ENCODE measurements around the gene PACSIN2. TPM values are rescaled to one million over a fixed set of nuclear protein-coding genes. Genes with fewer than 3 reads are reported as not detected.
"Not testable (repeated sequence)": the region's sequence is repeated elsewhere in the genome, so short reads cannot be mapped to it uniquely, and the experiment has no call there.

Gene PACSIN2
- total and polyA plus RNA-seq, 5 donors, result 40.4 to 85.6 (median 69.4) TPM

DNA sequence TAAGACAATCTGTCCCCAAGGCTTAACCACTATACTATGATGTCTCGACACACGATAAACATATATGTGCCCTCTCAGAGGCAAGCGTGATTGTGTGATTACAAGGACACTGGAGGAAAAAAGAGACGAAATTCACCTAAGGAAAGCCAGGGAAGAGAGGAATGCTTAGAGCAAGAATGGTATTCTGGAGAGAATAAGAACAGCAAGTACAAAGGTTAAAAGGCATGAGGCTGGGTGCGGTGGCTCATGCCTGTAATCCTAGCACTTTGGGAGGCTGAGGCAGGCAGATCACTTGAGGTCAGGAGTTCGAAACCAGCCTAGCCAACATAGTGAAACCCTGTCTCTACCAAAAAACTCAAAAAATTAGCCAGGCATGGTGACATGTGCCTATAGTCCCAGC lies 61.2 kb downstream of the PACSIN2 start:
- H3K4me1 ChIP-seq (ENCODE audit: control insufficient read depth, insufficient read depth, low read length); H3K27me3 ChIP-seq (ENCODE audit: control insufficient read depth, insufficient read depth); H3K9me3 ChIP-seq (ENCODE audit: control insufficient read depth, low read length); DNase-seq; H3K4me3 ChIP-seq (ENCODE audit: low read length); H3K27ac ChIP-seq (ENCODE audit: low read length); ATAC-seq; intact Hi-C loops (cut with DNase I): not testable (repeated sequence)
- WGBS, result 92% methylated on average over 6 of the region's 6 CpGs

DNA sequence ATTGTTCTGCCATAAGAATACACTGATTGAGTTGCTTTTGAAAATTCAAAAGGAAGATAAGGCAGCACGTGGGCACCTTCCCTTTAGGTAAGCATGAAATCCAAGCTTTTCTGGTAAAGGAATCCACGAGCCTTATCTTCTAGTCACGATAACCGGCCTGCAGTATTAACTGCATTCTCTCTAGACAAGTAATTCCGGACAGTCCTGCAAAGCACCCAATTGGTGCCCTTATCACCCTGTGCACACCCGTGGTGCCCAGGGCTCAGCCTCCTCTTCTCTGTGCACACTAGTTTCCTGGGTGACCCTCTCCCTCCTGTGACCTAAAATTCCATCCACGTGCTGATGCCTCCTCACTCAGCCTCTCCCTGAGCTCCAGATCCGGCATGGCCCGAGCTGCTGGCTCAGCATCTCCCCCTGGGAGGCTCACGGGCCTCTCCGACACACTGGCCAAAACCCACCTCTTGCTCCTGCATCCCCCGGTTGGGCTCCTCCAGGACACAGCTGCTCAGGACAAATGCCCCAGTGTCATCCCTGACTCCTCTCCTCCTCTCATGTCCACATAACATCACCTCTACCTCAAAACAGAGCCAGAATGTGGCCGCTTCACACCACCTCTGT lies 63.7 kb downstream of the PACSIN2 start:
- 47% methylated on average over 13 of the region's 13 CpGs for WGBS
- H3K27ac ChIP-seq (ENCODE audit: low read length), result no peak overlapping the region
- no peaks in the 10 kb centered on the region for H3K27me3 ChIP-seq (ENCODE audit: control insufficient read depth, insufficient read depth)
- H3K4me1 ChIP-seq (ENCODE audit: control insufficient read depth, insufficient read depth, low read length), result peaks cover 16% of the 10 kb centered on the region
- no peak for DNase-seq
- peak in 1 of 2 donors; percentile 15 for ATAC-seq
- no peaks in the 10 kb centered on the region for H3K9me3 ChIP-seq (ENCODE audit: control insufficient read depth, low read length)
- intact Hi-C loops (cut with DNase I), result no loop called here
- no peak overlapping the region for H3K4me3 ChIP-seq (ENCODE audit: low read length)

DNA sequence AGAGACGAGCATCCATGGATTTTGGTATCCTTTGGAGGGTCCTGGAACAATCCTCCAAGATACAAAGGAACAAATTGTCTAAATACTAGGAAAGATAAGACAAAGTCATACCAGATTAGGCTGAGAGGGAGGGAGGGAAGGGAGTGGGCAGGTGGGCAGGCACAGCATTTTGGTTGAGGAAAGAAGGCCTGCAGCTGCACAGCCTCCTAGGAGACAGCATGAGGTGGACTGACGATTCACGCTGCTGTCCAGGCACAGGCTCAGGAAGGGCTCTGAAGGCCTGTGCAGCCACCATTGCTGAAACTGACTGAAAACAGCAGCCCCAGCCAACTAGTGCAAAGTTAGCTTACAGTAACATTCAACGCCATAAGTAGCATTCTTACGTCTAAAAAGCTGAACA lies 64.7 kb downstream of the PACSIN2 start:
- ATAC-seq (no peak), DNase-seq (no peak)
- intact Hi-C loops (cut with DNase I), result no loop called here
- Histone ChIP-seq H3K4me3 (ENCODE audit: low read length) (no peak overlapping the region), H3K9me3 (ENCODE audit: control insufficient read depth, low read length) (no peaks in the 10 kb centered on the region), H3K27ac (ENCODE audit: low read length) (no peak overlapping the region), H3K4me1 (ENCODE audit: control insufficient read depth, insufficient read depth, low read length) (peaks cover 24% of the 10 kb centered on the region), H3K27me3 (ENCODE audit: control insufficient read depth, insufficient read depth) (no peaks in the 10 kb centered on the region)
- WGBS, result 70% methylated on average over 5 of the region's 5 CpGs

DNA sequence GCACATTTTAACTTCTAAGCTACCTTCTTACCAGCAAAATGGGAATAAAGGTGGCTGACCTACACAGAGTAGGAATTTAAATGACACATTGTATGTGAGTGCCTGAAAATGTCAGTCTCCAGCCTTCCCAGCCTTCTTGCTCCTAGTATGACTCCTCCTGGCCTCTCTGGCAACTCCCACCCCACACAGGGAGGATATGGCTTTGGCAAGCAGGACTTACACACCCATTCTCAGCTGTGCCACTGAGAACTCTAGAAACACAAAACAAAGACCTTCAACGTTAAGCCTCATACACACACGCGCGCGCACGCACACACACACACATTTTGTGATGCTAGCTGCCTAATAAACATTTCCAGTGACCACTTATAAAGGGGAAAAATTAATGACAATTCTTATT lies 65.8 kb downstream of the PACSIN2 start:
- 60% methylated on average over 6 of the region's 6 CpGs for WGBS
- Histone ChIP-seq H3K27ac (ENCODE audit: low read length) (no peak overlapping the region), H3K9me3 (ENCODE audit: control insufficient read depth, low read length) (no peaks in the 10 kb centered on the region), H3K4me1 (ENCODE audit: control insufficient read depth, insufficient read depth, low read length) (peaks cover 32% of the 10 kb centered on the region), H3K27me3 (ENCODE audit: control insufficient read depth, insufficient read depth) (no peaks in the 10 kb centered on the region), H3K4me3 (ENCODE audit: low read length) (no peak overlapping the region)
- DNase-seq (peak; percentile 54 to 68 (median 65)), ATAC-seq (peak; percentile 56 to 88)
- intact Hi-C loops (cut with DNase I), result no loop called here

DNA sequence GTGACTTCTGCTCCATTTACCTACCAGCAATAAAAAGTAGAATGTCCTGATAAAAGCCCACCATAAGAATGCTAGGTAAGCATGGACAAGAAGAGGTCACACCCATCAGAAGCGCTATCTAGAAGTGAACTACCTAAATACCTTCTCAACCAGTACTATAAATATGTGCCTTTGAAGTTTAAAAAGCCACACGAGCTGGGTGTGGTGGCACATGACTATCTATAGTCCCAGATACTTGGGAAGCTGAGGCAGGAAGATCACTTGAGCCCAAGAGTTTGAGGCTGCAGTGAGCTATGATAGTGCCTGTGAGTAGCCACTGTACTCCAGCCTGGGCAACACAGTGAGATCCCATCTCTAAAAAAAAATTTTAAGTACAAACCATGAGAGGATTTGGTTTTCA lies 66.7 kb downstream of the PACSIN2 start:
- intact Hi-C loops (cut with DNase I), result no loop called here
- Histone ChIP-seq H3K27ac (ENCODE audit: low read length) (peak overlapping the region; percentile 1), H3K9me3 (ENCODE audit: control insufficient read depth, low read length) (no peaks in the 10 kb centered on the region), H3K4me1 (ENCODE audit: control insufficient read depth, insufficient read depth, low read length) (peaks cover 36% of the 10 kb centered on the region), H3K4me3 (ENCODE audit: low read length) (no peak overlapping the region), H3K27me3 (ENCODE audit: control insufficient read depth, insufficient read depth) (no peaks in the 10 kb centered on the region)
- DNase-seq (no peak), ATAC-seq (no peak)
- WGBS, result 75% methylated on average over 2 of the region's 2 CpGs

DNA sequence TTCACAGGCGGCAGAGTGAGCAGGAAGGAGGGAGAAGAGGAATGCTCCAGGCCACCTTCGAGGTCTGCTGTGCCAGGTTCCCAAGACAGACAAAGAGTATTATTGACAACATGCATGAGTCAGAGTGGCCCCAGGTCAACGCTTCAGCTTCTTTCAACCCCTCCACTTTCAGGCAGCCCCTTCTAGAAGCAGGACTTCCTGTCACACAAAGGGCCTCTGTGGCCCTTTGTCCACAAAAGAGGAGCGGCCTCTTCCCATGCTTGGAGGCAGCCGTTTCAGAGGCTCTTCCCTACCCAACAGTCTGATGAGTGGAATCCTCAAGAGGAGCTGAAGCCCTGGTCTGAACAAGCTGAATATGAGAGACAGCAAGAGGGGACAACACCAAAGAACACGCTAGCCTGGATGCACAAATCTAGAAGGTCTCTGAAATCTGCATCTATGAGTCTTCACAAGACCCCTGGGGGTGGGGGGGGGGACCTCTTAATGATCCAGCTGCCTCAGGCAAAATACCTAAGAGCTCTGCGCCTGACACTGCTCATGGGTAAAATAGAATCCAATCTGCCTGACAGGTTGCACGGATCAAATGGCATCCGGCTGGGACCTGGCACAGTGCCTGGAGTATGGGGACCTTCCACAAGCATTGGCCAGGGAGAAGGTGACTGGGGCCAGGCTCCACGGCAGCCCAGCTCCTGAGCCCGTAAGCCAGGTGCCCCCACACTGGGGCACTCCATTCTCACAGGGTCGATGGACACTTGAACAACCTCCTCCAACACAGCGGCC lies 67.5 kb downstream of the PACSIN2 start:
- no peaks in the 10 kb centered on the region for H3K9me3 ChIP-seq (ENCODE audit: control insufficient read depth, low read length)
- intact Hi-C loops (cut with DNase I), result no loop called here
- ATAC-seq (peak in 1 of 2 donors; percentile 10), DNase-seq (peak in 2 of 3 donors; percentile 72 to 77)
- H3K4me1 ChIP-seq (ENCODE audit: control insufficient read depth, insufficient read depth, low read length), result peaks cover 36% of the 10 kb centered on the region
- WGBS, result 51% methylated on average over 13 of the region's 13 CpGs
- H3K27ac ChIP-seq (ENCODE audit: low read length), result peak overlapping the region; percentile 18
- H3K27me3 ChIP-seq (ENCODE audit: control insufficient read depth, insufficient read depth), result no peaks in the 10 kb centered on the region
- H3K4me3 ChIP-seq (ENCODE audit: low read length), result no peak overlapping the region

DNA sequence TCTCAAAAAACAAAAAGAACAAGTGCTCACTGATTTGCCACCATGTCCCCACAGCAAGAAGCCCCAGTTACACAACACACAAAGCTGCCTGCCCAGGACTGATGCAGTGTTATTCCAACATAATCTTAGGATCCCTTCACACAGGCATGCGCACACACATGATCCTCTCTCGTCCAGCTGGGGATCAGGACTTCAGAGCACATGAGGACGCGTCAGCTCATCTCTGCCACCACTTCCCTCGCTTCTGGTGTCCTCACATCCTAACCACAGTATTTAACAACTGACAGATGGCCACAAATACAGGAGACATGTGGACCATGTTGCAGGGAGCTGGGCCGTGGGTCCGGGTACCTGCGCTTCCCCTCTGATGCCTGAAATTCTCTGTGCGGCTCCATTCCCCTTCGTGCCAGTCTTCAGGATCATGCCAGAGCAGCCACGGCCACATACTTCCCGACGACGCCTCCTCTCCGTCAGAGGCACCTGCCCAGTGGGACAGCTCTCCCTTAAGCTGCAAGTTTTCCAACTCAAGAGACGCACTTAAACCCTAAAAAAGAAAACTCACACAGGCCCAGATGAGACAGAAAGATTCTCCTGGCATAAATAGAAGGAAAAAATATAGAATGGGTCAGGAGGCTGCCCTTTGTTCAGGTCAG lies 68.3 kb downstream of the PACSIN2 start:
- H3K9me3 ChIP-seq (ENCODE audit: control insufficient read depth, low read length), result no peaks in the 10 kb centered on the region
- DNase-seq, result peak in 1 of 3 donors; percentile 40
- peak overlapping the region; percentile 18 for H3K27ac ChIP-seq (ENCODE audit: low read length)
- no peaks in the 10 kb centered on the region for H3K27me3 ChIP-seq (ENCODE audit: control insufficient read depth, insufficient read depth)
- ATAC-seq, result peak in 1 of 2 donors; percentile 12
- H3K4me3 ChIP-seq (ENCODE audit: low read length), result no peak overlapping the region
- 69% methylated on average over 16 of the region's 16 CpGs for WGBS
- intact Hi-C loops (cut with DNase I), result no loop called here
- peaks cover 36% of the 10 kb centered on the region for H3K4me1 ChIP-seq (ENCODE audit: control insufficient read depth, insufficient read depth, low read length)

DNA sequence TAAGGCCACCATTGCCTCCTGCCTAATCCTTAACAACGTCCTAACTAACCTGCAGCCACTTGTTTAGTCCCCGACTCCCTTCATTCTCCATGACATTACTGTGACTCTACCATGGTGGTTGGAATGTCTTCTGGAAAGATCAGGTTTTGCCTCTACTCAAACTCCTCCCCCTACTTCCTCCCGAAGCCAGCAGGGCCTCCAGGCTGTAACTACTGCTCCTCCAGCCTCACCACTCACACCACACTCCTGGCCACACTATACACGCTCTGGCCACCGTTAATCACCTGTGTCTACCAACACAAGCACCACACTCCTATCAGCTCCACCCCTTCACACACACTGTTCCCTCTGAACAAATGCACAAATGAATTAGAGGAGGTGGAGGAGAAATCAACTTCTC lies 69.2 kb downstream of the PACSIN2 start:
- peak in 1 of 2 donors; percentile 9 for ATAC-seq
- no peak for DNase-seq
- intact Hi-C loops (cut with DNase I), result no loop called here
- H3K4me3 ChIP-seq (ENCODE audit: low read length), result no peak overlapping the region
- H3K4me1 ChIP-seq (ENCODE audit: control insufficient read depth, insufficient read depth, low read length), result peaks cover 36% of the 10 kb centered on the region
- peak overlapping the region; percentile 37 for H3K27ac ChIP-seq (ENCODE audit: low read length)
- no peaks in the 10 kb centered on the region for H3K27me3 ChIP-seq (ENCODE audit: control insufficient read depth, insufficient read depth)
- H3K9me3 ChIP-seq (ENCODE audit: control insufficient read depth, low read length), result no peaks in the 10 kb centered on the region
- 63% methylated on average over 5 of the region's 5 CpGs for WGBS

DNA sequence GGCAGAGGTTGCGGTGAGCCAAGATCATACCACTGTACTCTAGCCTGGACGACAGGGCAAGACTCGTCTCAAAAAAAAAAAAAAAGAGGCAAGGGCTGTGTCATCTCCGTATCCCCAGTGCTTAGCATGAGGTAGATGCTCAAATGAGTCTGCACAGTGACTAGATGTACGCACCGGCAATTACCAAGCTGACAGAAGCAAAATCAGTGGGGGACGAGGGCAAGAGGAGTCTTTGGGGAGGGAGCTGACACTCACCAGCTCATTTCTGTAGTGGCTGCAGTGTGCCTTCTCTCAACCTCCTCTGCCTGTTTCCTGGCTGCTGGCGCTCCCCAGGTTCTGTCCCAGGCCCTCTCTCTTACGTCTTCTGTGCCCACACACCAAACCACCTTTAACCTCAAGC lies 69.9 kb downstream of the PACSIN2 start:
- DNase-seq (no peak), ATAC-seq (no peak)
- H3K4me1 ChIP-seq (ENCODE audit: control insufficient read depth, insufficient read depth, low read length), result peaks cover 40% of the 10 kb centered on the region
- H3K9me3 ChIP-seq (ENCODE audit: control insufficient read depth, low read length), result no peaks in the 10 kb centered on the region
- peak overlapping the region; percentile 37 for H3K27ac ChIP-seq (ENCODE audit: low read length)
- WGBS, result 85% methylated on average over 9 of the region's 9 CpGs
- H3K27me3 ChIP-seq (ENCODE audit: control insufficient read depth, insufficient read depth), result no peaks in the 10 kb centered on the region
- intact Hi-C loops (cut with DNase I), result no loop called here
- H3K4me3 ChIP-seq (ENCODE audit: low read length), result no peak overlapping the region

DNA sequence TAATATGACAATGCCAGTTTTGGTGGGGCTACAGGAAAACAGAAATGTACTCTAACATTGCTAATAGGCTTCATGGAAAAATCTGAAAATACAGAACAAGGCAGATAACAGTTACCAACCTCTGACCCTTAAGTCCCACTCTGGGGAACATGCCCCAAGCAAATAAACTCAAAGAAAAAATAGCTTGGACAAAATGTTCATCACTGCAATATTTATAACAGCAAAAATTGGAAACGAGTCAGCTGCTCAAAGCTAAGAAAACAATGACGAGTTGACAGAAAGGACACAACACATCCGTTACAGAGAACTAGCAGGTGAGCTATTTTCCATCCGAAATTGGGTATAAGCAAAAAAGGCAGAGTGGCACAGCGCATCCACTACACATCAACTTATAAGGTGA lies 70.5 kb downstream of the PACSIN2 start:
- peak in 1 of 2 donors; percentile 13 for ATAC-seq
- Histone ChIP-seq H3K4me3 (ENCODE audit: low read length) (no peak overlapping the region), H3K27me3 (ENCODE audit: control insufficient read depth, insufficient read depth) (no peaks in the 10 kb centered on the region), H3K9me3 (ENCODE audit: control insufficient read depth, low read length) (no peaks in the 10 kb centered on the region), H3K4me1 (ENCODE audit: control insufficient read depth, insufficient read depth, low read length) (peaks cover 42% of the 10 kb centered on the region), H3K27ac (ENCODE audit: low read length) (peak overlapping the region; percentile 37)
- intact Hi-C loops (cut with DNase I), result no loop called here
- no peak for DNase-seq
- 38% methylated on average over 5 of the region's 5 CpGs for WGBS

DNA sequence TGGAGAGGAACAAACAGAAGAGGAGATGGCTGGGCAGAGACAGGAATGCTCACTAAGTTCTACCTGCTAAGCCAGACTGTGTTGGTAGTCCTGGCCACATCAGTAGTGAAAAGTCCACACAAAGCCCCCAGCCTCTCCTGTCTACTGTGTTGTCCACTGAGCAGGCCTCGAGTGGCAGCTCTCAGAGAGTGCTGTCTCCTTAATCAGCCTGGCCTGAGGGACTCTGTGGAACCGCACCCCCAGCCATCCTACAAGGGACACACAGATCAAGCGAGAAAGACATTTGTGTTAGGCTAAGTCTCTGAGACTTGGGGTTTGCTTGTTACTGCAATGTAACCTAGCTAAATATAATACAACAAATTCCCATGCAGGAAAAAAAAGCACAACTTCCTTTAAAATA lies 71.0 kb downstream of the PACSIN2 start:
- Histone ChIP-seq H3K9me3 (ENCODE audit: control insufficient read depth, low read length) (no peaks in the 10 kb centered on the region), H3K4me3 (ENCODE audit: low read length) (no peak overlapping the region), H3K4me1 (ENCODE audit: control insufficient read depth, insufficient read depth, low read length) (peaks cover 41% of the 10 kb centered on the region), H3K27ac (ENCODE audit: low read length) (peak overlapping the region; percentile 79), H3K27me3 (ENCODE audit: control insufficient read depth, insufficient read depth) (no peaks in the 10 kb centered on the region)
- 65% methylated on average over 3 of the region's 3 CpGs for WGBS
- ATAC-seq (no peak), DNase-seq (no peak)
- intact Hi-C loops (cut with DNase I), result no loop called here

Measured in right cardiac atrium (tissue), 5 donors.